NCI-H524 (cell line): ENCODE measurements around the gene FAR2.
A peak's percentile ranks its signal among the peaks of the same experiment; 100 is the strongest.
"Not testable (repeated sequence)": the region's sequence is repeated elsewhere in the genome, so short reads cannot be mapped to it uniquely, and the experiment has no call there.

Source experiments
- DNase-seq, 2 experiments: peaks; one replicate each; lab custom pipeline; 2025; lab: John Stamatoyannopoulos, UW

Gene FAR2

GRCh38 chr12:29148911-29149690, at the start of gene FAR2:
FAR2 (plus strand) TSS chr12:29149278; CDS start chr12:29270450, 121,172 bp downstream.
- DNase-seq: peak; percentile 21 to 59

- no peak for DNase-seq
Measured at GRCh38 chr12:29102741-29103140, 46.3 kb upstream of the FAR2 start.

- no peak for DNase-seq
Measured at GRCh38 chr12:29103539-29103974, 45.5 kb upstream of the FAR2 start.

- no peak for DNase-seq
Measured at GRCh38 chr12:29104516-29104915, 44.6 kb upstream of the FAR2 start.

- no peak for DNase-seq
Measured at GRCh38 chr12:29110506-29111442, 38.3 kb upstream of the FAR2 start.

DNA sequence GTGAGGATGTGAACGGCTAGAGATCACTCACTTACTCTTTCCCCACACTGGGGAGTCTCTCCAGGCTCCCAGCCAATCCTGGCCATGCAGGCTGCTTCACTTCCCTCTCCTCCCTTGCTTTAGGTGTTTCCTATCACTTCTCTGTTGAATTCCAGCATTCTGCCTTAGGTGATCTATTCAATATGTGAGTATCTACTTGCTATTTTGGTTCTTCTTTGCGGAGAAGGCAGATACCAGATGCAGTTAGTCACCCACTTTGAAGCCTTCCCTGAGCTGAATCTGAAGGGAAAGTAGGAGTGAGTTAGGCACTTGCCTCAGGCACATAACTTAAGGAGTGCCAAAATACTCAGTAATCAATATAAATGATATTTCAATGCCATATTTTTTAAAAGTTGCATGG, 36.0 kb upstream of the FAR2 start:
- no peak for DNase-seq

- DNase-seq: no peak
Measured at GRCh38 chr12:29116414-29116813, 32.7 kb upstream of the FAR2 start.

- DNase-seq: no peak
Measured at GRCh38 chr12:29131539-29131938, 17.5 kb upstream of the FAR2 start.

DNA sequence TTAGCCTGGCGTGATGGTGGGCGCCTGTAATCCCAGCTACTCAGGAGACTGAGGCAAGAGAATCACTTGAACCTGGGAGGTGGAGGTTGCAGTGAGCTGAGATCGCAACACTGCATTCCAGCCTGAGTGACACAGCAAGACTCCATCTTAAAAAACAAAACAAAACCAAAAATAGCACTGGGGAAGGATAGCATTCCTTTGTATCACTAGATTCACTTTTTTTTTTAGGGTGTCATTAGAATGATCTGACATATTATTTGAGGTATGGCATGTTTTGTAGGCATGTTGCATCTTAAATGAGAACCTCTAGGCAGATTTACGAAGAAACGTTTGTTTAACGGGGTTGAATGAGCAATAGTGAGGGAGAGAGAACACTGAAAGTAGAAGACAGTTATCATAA, 16.8 kb upstream of the FAR2 start:
- DNase-seq: no peak

DNA sequence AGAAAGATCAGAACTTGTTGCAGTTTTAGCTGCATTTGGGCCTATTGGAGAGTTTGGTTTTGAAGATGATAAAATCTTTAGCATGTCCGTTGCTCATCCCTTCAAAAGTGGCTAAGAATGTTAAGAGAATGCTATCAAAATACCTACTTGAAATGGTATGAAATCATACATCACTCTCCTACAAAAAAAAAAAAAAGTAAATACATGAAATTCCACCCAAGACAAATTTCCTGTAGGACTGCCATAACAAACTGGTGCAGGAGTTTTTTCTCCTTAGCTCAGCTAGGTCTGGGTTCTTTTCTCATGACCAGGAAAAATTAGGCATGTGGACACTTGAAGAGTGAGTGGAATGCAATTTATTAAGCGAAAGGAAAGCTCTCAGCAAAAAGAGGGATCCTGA, 15.9 kb upstream of the FAR2 start:
- no peak for DNase-seq

- no peak for DNase-seq
Measured at GRCh38 chr12:29133680-29134079, 15.4 kb upstream of the FAR2 start.

GRCh38 chr12:29138256-29138655, 10.8 kb upstream of the FAR2 start:
- DNase-seq: not testable (repeated sequence)

DNA sequence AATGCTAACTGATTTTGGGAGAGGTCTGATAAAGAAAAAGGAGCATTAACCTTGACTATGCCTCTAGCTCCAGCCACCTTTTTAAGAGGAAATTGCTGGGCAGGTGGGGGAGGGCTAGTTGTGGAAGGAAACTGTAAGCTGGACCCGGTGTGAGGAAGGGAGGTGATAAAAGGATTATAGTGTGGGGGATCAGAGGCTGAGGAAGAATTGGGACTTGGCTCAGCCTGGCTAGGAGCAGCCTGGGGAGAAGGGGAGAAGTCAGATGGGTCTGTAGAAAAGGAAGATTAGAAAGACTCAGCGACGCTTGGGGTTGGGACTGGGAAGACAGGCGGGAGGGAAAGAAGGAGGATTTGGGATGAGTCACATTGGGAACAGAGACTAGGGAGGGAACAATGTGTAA, 10.2 kb upstream of the FAR2 start:
- DNase-seq: not testable (repeated sequence)

DNA sequence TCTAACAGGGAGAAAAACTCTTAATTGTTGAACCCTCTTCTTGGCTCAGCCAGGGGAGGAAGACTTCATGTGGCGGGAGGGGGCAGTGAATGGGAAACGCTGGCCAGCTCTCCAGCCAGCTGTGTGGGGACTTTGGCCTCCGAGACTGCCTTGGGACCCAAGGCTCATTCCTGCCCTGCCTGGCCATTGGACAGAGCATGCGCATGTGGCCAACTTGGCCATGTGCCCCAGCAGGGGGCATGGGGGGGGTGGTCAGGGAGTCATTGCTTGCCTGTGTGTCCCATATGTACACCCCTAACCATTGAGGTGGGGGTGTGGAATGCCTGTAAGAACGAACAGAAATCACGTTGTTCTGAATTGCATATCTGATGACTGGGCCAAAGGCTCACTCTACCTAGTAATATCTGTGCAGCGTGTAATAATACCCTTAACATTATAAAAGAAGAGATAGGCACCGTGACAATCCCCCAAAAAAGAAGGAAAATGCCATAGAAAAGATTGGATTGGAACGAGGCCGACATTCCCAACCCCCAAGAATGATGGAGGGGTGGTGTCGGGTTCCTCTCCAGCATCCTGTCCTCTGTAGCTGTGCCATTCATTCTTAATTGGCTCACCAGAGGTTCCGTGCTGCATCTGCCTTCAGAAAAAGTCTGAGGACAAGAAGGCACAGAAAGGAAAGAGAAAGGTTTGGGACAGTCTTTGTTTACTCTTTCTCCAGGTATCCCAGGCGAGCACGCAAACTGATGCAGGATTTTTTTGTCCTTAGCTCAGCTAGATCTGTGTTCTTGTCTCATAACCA, 3.5 kb upstream of the FAR2 start:
- no peak for DNase-seq

DNA sequence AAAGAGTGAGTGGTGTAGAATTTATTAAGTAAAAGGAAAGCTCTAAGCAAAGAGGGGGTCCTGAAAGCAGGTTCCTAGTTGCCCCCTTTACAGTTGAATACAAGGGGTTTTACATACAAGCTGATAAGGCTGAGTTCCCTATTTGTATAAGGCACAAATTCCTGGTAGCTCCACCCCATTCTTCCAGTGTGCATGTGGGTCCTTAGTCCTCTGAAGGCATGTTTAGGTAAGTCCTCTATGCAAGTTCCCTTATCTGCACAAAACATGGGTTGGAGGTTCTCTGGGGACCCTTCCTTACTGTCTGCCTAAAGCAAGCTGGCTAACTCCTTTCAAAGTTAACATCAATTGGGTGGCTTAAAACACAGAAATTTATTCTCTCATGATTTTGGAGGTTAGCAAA, 2.9 kb upstream of the FAR2 start:
- DNase-seq: no peak

DNA sequence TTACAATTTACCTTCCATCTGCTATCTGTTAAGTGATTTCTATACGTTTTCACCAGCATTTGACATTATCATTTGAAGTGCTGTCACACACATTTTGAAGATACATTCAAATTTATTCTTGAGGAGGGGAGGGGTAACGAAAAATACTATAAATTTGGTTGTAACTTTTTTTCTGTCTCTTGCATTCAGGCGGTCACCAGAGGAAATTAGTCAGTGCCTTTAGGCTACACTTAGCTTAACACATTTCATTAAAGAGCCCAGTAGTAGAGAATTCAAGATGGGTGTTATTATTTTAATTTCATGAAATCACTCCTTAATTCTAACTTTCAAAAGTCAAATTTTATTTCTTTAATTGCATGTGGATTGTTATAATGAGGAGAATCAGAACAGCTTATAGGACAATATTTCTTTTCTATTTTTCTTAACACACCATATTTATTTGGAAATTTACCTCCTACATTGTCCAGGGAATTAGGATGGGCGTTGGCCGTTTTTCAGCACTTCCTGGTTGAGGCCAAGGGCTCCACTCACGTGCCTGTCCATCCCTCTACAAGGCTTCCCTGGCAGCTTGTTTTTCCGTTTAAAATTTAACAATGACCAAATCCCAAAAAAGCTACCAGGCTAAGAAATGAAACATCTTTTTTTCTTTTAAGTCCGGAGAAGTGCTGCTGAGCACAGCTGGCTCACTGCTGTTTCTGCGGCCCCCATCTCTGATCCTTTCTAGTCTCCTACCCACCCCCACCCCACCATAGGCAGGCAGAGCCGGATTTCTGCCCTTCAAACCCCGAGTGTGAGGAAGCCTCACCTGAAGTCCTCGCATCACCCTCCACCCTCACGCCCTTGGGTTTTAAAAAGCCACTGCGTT, 1.1 kb upstream of the FAR2 start:
- peak; percentile 7 to 33 for DNase-seq

- DNase-seq: peak in 1 of 2 experiments; percentile 59
Measured at GRCh38 chr12:29148596-29148910, 525 bp upstream of the FAR2 start.

- DNase-seq: peak in 1 of 2 experiments; percentile 19
Measured at GRCh38 chr12:29149691-29150281, 708 bp downstream of the FAR2 start.

DNA sequence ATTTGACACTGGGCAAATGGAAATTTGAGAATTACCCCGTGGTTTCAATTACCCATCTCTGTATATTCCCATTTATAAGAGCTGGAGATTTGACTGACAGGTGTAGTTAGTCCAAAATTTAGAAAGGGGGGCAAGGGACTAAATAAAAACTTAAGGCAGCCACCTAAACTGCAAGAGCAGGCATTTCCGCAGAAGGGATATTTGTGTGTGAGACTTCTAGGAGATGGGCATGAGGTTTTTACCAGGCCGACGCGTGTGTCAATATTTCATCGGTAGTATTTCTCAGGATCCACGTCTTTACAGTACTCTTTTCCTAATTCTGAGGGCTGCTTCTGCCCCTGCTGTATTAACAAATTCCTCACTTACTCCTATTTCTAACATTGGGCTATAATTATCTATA, 1.4 kb downstream of the FAR2 start:
- peak in 1 of 2 experiments; percentile 15 for DNase-seq

DNA sequence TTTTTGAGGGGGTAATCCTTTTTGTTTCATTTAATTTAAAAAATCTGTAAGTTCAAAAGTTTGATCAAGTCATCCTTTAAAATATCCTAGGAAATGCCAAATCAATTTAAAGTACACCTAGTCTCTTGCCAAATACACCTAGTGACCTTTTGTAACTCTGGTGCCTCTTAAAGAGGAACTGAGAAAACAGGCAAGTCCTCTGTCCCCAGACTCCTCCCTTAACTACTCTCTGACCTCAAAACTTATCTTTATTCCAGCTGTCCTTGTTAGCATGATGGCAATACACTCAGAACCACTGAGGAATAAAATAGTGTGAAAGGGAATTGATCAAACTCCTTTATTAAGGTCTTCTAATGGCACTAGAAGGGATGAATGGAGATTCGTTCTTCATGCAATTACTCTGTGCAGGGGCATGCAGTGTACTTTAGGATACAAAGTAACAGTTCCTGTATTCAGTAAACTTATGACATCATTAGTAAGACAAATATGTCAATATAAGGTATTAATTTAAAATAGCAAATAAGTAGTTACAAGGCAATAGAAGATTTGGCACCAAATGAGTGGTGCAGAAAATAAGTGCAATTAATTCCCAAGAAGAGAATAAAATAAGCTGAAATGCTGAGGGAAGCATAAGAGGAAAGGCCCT, 3.3 kb downstream of the FAR2 start:
- DNase-seq: no peak
